ENCODE measurements around the gene PFDN6.

The PFDN6 gene

GRCh38 chr6:33323623-33323948 lies 34.2 kb downstream of the PFDN6 start:
- H3K4me1 ChIP-seq = peaks cover 13% of the 10 kb centered on the region

GRCh38 chr6:33324125-33324524 lies 34.7 kb downstream of the PFDN6 start:
- in situ Hi-C loops (cut with MboI; ENCODE audit: low sequenced_read_pairs) = no loop called here
- Histone ChIP-seq H3K4me1 (peaks cover 11% of the 10 kb centered on the region), H3K9me3 (no peaks in the 10 kb centered on the region), H3K4me3 (peak overlapping the region; percentile 55), H3K27me3 (ENCODE audit: low read depth) (no peaks in the 10 kb centered on the region), H3K36me3 (replicated peaks) (peaks cover 27% of the 10 kb centered on the region)
- no peak for DNase-seq (ENCODE audit: low spot score in 2 of 2)

More at GRCh38 chr6:33323623-33323948, 34.2 kb downstream of the PFDN6 start:
- in situ Hi-C loops (cut with MboI; ENCODE audit: low sequenced_read_pairs) = no loop called here
- Histone ChIP-seq H3K36me3 (replicated peaks) (peaks cover 32% of the 10 kb centered on the region), H3K9me3 (no peaks in the 10 kb centered on the region), H3K27me3 (ENCODE audit: low read depth) (no peaks in the 10 kb centered on the region), H3K4me3 (peak overlapping the region; percentile 55)
- DNase-seq (ENCODE audit: low spot score in 2 of 2) = no peak

- no peaks in the 10 kb centered on the region for H3K36me3 ChIP-seq (replicated peaks)
- DNase-seq (ENCODE audit: low spot score in 2 of 2) = no peak
- H3K4me1 ChIP-seq = peaks cover 1% of the 10 kb centered on the region
These were observed 39.7 kb downstream of the PFDN6 start for GRCh38 chr6:33329058-33329457.

GRCh38 chr6:33330736-33331135 lies 41.3 kb downstream of the PFDN6 start:
- Histone ChIP-seq H3K4me1 (no peaks in the 10 kb centered on the region), H3K4me3 (no peak overlapping the region), H3K27me3 (ENCODE audit: low read depth) (no peaks in the 10 kb centered on the region), H3K36me3 (replicated peaks) (no peaks in the 10 kb centered on the region), H3K9me3 (no peaks in the 10 kb centered on the region)
- in situ Hi-C loops (cut with MboI; ENCODE audit: low sequenced_read_pairs) = no loop called here
- DNase-seq (ENCODE audit: low spot score in 2 of 2) = no peak

More at GRCh38 chr6:33329058-33329457, 39.7 kb downstream of the PFDN6 start:
- Histone ChIP-seq H3K27me3 (ENCODE audit: low read depth) (no peaks in the 10 kb centered on the region), H3K9me3 (no peaks in the 10 kb centered on the region), H3K4me3 (no peak overlapping the region)
- in situ Hi-C loops (cut with MboI; ENCODE audit: low sequenced_read_pairs) = no loop called here

- H3K4me1 ChIP-seq = no peaks in the 10 kb centered on the region
- no peaks in the 10 kb centered on the region for H3K36me3 ChIP-seq (replicated peaks)
- no peak for DNase-seq (ENCODE audit: low spot score in 2 of 2)
- H3K27me3 ChIP-seq (ENCODE audit: low read depth) = no peaks in the 10 kb centered on the region
- in situ Hi-C loops (cut with MboI; ENCODE audit: low sequenced_read_pairs) = no loop called here
- no peak overlapping the region for H3K4me3 ChIP-seq
- H3K9me3 ChIP-seq = no peaks in the 10 kb centered on the region
These were observed 44.3 kb downstream of the PFDN6 start for GRCh38 chr6:33333666-33334065.

GRCh38 chr6:33335916-33336315 lies 46.5 kb downstream of the PFDN6 start:
- Histone ChIP-seq H3K27me3 (ENCODE audit: low read depth) (no peaks in the 10 kb centered on the region), H3K9me3 (no peaks in the 10 kb centered on the region), H3K4me1 (no peaks in the 10 kb centered on the region), H3K36me3 (replicated peaks) (no peaks in the 10 kb centered on the region), H3K4me3 (no peak overlapping the region)
- DNase-seq (ENCODE audit: low spot score in 2 of 2) = no peak
- in situ Hi-C loops (cut with MboI; ENCODE audit: low sequenced_read_pairs) = no loop called here

- in situ Hi-C loops (cut with MboI; ENCODE audit: low sequenced_read_pairs) = no loop called here
- H3K36me3 ChIP-seq (replicated peaks) = no peaks in the 10 kb centered on the region
- no peak overlapping the region for H3K4me3 ChIP-seq
- H3K9me3 ChIP-seq = no peaks in the 10 kb centered on the region
- H3K27me3 ChIP-seq (ENCODE audit: low read depth) = no peaks in the 10 kb centered on the region
- DNase-seq (ENCODE audit: low spot score in 2 of 2) = no peak
- no peaks in the 10 kb centered on the region for H3K4me1 ChIP-seq
These were observed 47.1 kb downstream of the PFDN6 start for GRCh38 chr6:33336495-33336894.

- H3K9me3 ChIP-seq = no peaks in the 10 kb centered on the region
- in situ Hi-C loops (cut with MboI; ENCODE audit: low sequenced_read_pairs) = no loop called here
- no peak for DNase-seq (ENCODE audit: low spot score in 2 of 2)
- H3K4me1 ChIP-seq = no peaks in the 10 kb centered on the region
- H3K4me3 ChIP-seq = no peak overlapping the region
- no peaks in the 10 kb centered on the region for H3K36me3 ChIP-seq (replicated peaks)
- no peaks in the 10 kb centered on the region for H3K27me3 ChIP-seq (ENCODE audit: low read depth)
These were observed 49.8 kb downstream of the PFDN6 start for GRCh38 chr6:33339193-33339592.

All from HAP-1 (cell line).